Measurements from ENCODE around the gene CLCN6.

Gene CLCN6

GRCh38 chr1:11839727-11840705, 34.0 kb downstream of the CLCN6 start:
- WGBS, 2 experiments: 95 to 96% methylated on average over 20 of the region's 20 CpGs
- Histone ChIP-seq H3K27ac (ENCODE audit: insufficient read depth, low read depth, low read length, poor library complexity, severe bottlenecking) (no peak overlapping the region), H3K4me3 (ENCODE audit: insufficient read depth, low read depth, low read length) (no peak overlapping the region), H3K36me3 (ENCODE audit: control insufficient read depth, insufficient read depth, low read length) (peaks cover 59% of the 10 kb centered on the region), H3K9me3 (ENCODE audit: control insufficient read depth, low read length) (no peaks in the 10 kb centered on the region), H3K27me3 (ENCODE audit: control insufficient read depth, insufficient read depth, low read length, poor library complexity, severe bottlenecking) (no peaks in the 10 kb centered on the region), H3K4me1 (ENCODE audit: control insufficient read depth, insufficient read depth, low read length) (no peaks in the 10 kb centered on the region)

GRCh38 chr1:11841245-11842153, 35.5 kb downstream of the CLCN6 start:
- H3K27ac ChIP-seq (ENCODE audit: insufficient read depth, low read depth, low read length, poor library complexity, severe bottlenecking): no peak overlapping the region
- no peaks in the 10 kb centered on the region for H3K9me3 ChIP-seq (ENCODE audit: control insufficient read depth, low read length)
- no peak overlapping the region for H3K4me3 ChIP-seq (ENCODE audit: insufficient read depth, low read depth, low read length)
- H3K27me3 ChIP-seq (ENCODE audit: control insufficient read depth, insufficient read depth, low read length, poor library complexity, severe bottlenecking): no peaks in the 10 kb centered on the region
- H3K4me1 ChIP-seq (ENCODE audit: control insufficient read depth, insufficient read depth, low read length): no peaks in the 10 kb centered on the region
- 94% methylated on average over 17 of the region's 17 CpGs for WGBS, 2 experiments
- H3K36me3 ChIP-seq (ENCODE audit: control insufficient read depth, insufficient read depth, low read length): peaks cover 47% of the 10 kb centered on the region

DNA sequence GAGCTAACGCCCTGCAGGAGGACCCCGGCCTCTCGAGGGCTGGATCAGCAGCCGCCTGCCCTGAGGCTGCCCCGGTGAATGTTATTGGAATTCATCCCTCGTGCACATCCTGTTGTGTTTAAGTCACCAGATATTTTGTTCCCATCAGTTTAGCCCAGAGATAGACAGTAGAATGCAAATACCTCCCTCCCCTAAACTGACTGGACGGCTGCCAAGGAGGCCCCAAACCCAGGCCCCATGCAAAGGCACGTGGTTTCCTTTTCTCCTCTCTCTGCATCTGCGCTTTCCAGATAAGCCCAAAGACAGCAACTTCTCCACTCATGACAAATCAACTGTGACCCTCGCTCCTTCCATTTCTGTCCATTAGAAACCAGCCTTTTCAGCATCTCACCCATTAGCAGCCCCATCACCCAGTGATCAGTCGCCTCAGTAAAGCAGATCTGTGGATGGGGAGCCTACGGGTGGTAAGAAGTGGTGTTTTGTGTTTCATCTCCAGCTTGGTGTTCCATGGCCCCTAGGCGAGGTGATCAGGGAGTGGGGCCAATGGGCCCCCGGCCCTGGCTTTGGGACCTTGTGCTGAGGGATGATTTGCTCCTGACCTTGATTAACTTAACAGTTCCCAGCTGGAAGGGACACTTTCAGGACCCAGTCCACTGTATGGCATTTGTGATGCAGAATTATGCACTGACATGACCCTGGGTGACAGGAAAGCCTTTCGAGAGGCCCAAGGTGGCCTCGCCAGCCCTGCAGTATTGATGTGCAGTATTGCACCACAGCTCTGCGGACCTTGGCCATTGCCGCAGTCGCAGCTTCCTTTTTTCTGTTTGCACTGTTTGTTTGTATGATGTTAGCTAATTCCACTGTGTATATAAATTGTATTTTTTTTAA, 36.4 kb downstream of the CLCN6 start:
- H3K36me3 ChIP-seq (ENCODE audit: control insufficient read depth, insufficient read depth, low read length): peaks cover 42% of the 10 kb centered on the region

DNA sequence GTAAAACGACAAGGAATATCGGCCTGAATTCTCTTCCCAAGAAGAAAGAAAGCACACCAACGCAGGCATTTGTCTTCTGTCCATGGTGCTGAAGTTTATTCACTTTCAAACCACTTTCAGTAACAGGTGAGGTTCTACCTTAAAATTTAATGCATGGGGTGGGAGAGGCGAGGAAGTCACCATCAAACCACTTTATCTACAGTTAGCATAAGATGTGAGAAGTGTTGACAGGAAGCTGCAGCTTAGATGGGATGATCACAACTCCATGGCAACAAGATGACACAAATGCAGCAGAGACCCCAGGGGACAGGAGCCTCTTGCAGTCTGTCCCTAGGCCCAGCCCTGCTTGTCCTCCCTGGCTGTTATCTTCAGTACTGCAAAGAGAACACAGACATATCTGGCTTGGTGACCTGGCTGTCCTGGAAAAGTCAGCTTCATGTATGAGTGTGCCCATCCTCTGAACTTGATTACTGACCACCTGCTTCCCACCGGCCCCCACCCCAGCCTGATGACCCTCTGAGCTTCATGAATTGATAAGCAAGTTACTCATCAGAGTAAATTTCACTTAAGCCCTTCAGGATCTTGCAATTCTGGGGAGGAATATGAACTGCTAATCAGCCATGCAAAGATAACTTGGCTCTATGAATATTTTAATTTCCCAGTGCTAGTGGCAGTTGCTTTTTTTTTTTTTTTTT, 39.8 kb downstream of the CLCN6 start:
- H3K27ac ChIP-seq (ENCODE audit: insufficient read depth, low read depth, low read length, poor library complexity, severe bottlenecking): no peak overlapping the region
- no peak overlapping the region for H3K4me3 ChIP-seq (ENCODE audit: insufficient read depth, low read depth, low read length)
- peaks cover 27% of the 10 kb centered on the region for H3K36me3 ChIP-seq (ENCODE audit: control insufficient read depth, insufficient read depth, low read length)
- H3K27me3 ChIP-seq (ENCODE audit: control insufficient read depth, insufficient read depth, low read length, poor library complexity, severe bottlenecking): no peaks in the 10 kb centered on the region
- no peaks in the 10 kb centered on the region for H3K4me1 ChIP-seq (ENCODE audit: control insufficient read depth, insufficient read depth, low read length)
- WGBS, 2 experiments: 62 to 82% methylated on average over 4 to 5 of the region's 5 CpGs
- no peaks in the 10 kb centered on the region for H3K9me3 ChIP-seq (ENCODE audit: control insufficient read depth, low read length)

More for the DNA sequence above, 36.4 kb downstream of the CLCN6 start:
- no peaks in the 10 kb centered on the region for H3K4me1 ChIP-seq (ENCODE audit: control insufficient read depth, insufficient read depth, low read length)
- no peak overlapping the region for H3K4me3 ChIP-seq (ENCODE audit: insufficient read depth, low read depth, low read length)
- no peaks in the 10 kb centered on the region for H3K9me3 ChIP-seq (ENCODE audit: control insufficient read depth, low read length)
- no peaks in the 10 kb centered on the region for H3K27me3 ChIP-seq (ENCODE audit: control insufficient read depth, insufficient read depth, low read length, poor library complexity, severe bottlenecking)
- 93 to 95% methylated on average over 19 of the region's 19 CpGs for WGBS, 2 experiments
- H3K27ac ChIP-seq (ENCODE audit: insufficient read depth, low read depth, low read length, poor library complexity, severe bottlenecking): no peak overlapping the region

- peaks cover 9% of the 10 kb centered on the region for H3K36me3 ChIP-seq (ENCODE audit: control insufficient read depth, insufficient read depth, low read length)
- no peaks in the 10 kb centered on the region for H3K9me3 ChIP-seq (ENCODE audit: control insufficient read depth, low read length)
- H3K4me3 ChIP-seq (ENCODE audit: insufficient read depth, low read depth, low read length): no peak within 1 kb of the TSS
- 90 to 91% methylated on average over 18 of the region's 18 CpGs for WGBS, 2 experiments
- H3K27me3 ChIP-seq (ENCODE audit: control insufficient read depth, insufficient read depth, low read length, poor library complexity, severe bottlenecking): no peaks in the 10 kb centered on the region
- no peak within 1 kb of the TSS for H3K27ac ChIP-seq (ENCODE audit: insufficient read depth, low read depth, low read length, poor library complexity, severe bottlenecking)
- no peaks in the 10 kb centered on the region for H3K4me1 ChIP-seq (ENCODE audit: control insufficient read depth, insufficient read depth, low read length)
These were observed 41.8 kb downstream of the CLCN6 start, which contains the start of gene NPPA for GRCh38 chr1:11847667-11848372. Gene NPPA (minus strand): TSS chr1:11847783. CDS start chr1:11847684, 99 bp downstream.

GRCh38 chr1:11848373-11848700, 42.3 kb downstream of the CLCN6 start:
- no peak overlapping the region for H3K4me3 ChIP-seq (ENCODE audit: insufficient read depth, low read depth, low read length)
- WGBS, 2 experiments: 90 to 93% methylated on average over 9 of the region's 9 CpGs
- H3K36me3 ChIP-seq (ENCODE audit: control insufficient read depth, insufficient read depth, low read length): peaks cover 8% of the 10 kb centered on the region

DNA sequence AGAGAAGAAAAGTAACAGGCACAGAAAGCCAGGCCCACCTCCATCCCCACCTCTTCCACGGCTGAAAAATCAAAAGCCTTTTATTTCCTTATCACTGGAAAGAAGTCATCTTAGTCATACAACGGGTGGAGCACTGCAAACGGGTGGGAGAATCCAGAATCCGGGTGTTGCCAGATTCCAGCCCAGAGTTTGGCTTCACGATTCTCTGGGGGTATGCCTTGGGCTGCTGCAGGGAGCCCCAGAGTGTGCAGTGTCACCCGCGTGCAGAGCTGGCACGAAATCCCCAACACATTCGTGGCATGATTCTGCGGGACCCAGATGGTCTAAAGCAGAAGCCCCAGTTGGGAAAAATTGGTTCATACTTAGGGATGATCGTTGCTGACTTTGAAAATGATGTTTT, 44.2 kb downstream of the CLCN6 start:
- H3K27ac ChIP-seq (ENCODE audit: insufficient read depth, low read depth, low read length, poor library complexity, severe bottlenecking): no peak overlapping the region
- no peak overlapping the region for H3K4me3 ChIP-seq (ENCODE audit: insufficient read depth, low read depth, low read length)
- H3K27me3 ChIP-seq (ENCODE audit: control insufficient read depth, insufficient read depth, low read length, poor library complexity, severe bottlenecking): no peaks in the 10 kb centered on the region
- no peaks in the 10 kb centered on the region for H3K9me3 ChIP-seq (ENCODE audit: control insufficient read depth, low read length)
- H3K36me3 ChIP-seq (ENCODE audit: control insufficient read depth, insufficient read depth, low read length): no peaks in the 10 kb centered on the region
- WGBS, 2 experiments: 77 to 81% methylated on average over 11 of the region's 11 CpGs
- H3K4me1 ChIP-seq (ENCODE audit: control insufficient read depth, insufficient read depth, low read length): no peaks in the 10 kb centered on the region

More at GRCh38 chr1:11848373-11848700, 42.3 kb downstream of the CLCN6 start:
- no peaks in the 10 kb centered on the region for H3K4me1 ChIP-seq (ENCODE audit: control insufficient read depth, insufficient read depth, low read length)
- no peaks in the 10 kb centered on the region for H3K9me3 ChIP-seq (ENCODE audit: control insufficient read depth, low read length)
- H3K27ac ChIP-seq (ENCODE audit: insufficient read depth, low read depth, low read length, poor library complexity, severe bottlenecking): no peak overlapping the region
- H3K27me3 ChIP-seq (ENCODE audit: control insufficient read depth, insufficient read depth, low read length, poor library complexity, severe bottlenecking): no peaks in the 10 kb centered on the region

GRCh38 chr1:11851180-11851579, 45.2 kb downstream of the CLCN6 start:
- Histone ChIP-seq H3K27me3 (ENCODE audit: control insufficient read depth, insufficient read depth, low read length, poor library complexity, severe bottlenecking) (no peaks in the 10 kb centered on the region), H3K36me3 (ENCODE audit: control insufficient read depth, insufficient read depth, low read length) (no peaks in the 10 kb centered on the region), H3K9me3 (ENCODE audit: control insufficient read depth, low read length) (no peaks in the 10 kb centered on the region), H3K4me1 (ENCODE audit: control insufficient read depth, insufficient read depth, low read length) (no peaks in the 10 kb centered on the region), H3K27ac (ENCODE audit: insufficient read depth, low read depth, low read length, poor library complexity, severe bottlenecking) (no peak overlapping the region), H3K4me3 (ENCODE audit: insufficient read depth, low read depth, low read length) (no peak overlapping the region)
- WGBS, 2 experiments: 88 to 89% methylated on average over 7 of the region's 7 CpGs

DNA sequence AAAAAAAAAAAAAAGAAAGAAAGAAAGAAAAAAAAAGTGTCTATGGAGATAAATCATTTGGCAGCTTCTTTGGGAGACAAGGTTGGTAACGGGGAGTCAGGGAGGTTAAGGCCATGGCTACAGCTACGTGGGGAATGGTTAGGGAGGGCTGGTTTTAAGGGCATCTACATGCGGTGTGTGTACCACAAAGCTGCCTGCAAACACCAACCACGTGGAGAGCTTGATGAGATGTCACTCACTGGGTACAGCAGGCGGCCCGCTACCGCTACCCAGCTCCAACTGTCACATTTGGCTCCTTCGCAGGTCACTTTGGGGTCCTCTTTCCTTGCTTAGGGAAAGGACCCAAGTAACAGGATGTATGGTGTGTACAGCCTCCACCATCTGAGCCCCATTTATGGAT, 48.5 kb downstream of the CLCN6 start:
- peaks cover 31% of the 10 kb centered on the region for H3K27me3 ChIP-seq (ENCODE audit: control insufficient read depth, insufficient read depth, low read length, poor library complexity, severe bottlenecking)
- H3K36me3 ChIP-seq (ENCODE audit: control insufficient read depth, insufficient read depth, low read length): no peaks in the 10 kb centered on the region
- H3K27ac ChIP-seq (ENCODE audit: insufficient read depth, low read depth, low read length, poor library complexity, severe bottlenecking): no peak overlapping the region
- H3K4me3 ChIP-seq (ENCODE audit: insufficient read depth, low read depth, low read length): no peak overlapping the region
- H3K4me1 ChIP-seq (ENCODE audit: control insufficient read depth, insufficient read depth, low read length): peaks cover 6% of the 10 kb centered on the region
- no peaks in the 10 kb centered on the region for H3K9me3 ChIP-seq (ENCODE audit: control insufficient read depth, low read length)
- 75 to 79% methylated on average over 8 of the region's 8 CpGs for WGBS, 2 experiments

Measured in ectodermal cell (in vitro differentiated cells).